K562 treated with DMSO at 1 percent for 4 hours (cell line): ENCODE measurements around the gene TSEN2. TPM values are rescaled to one million over a fixed set of nuclear protein-coding genes. Genes with fewer than 3 reads are reported as not detected.

Experiments used
- total RNA-seq: library from RNA; unstranded; fragments of 300-600 nt; gene quantifications from 2 replicates; pipeline ENCODE4 v1.2.3, GENCODE V29; 2022; ENCODE audit not compliant: insufficient read depth

Gene TSEN2
- 4.1 and 7.1 TPM in 2 replicates for total RNA-seq

GRCh38 chr3:12484198-12484982, at the start of gene TSEN2:
Gene TSEN2 (plus strand): TSS chr3:12484480. CDS start chr3:12489801, 5,321 bp downstream.

GRCh38 chr3:12545473-12545791, 61.2 kb downstream of the TSEN2 start, which contains the start of gene MKRN2OS:
Gene MKRN2OS (minus strand): TSS chr3:12545499. CDS start chr3:12545464, 35 bp downstream.

GRCh38 chr3:12556690-12557472, 72.6 kb downstream of the TSEN2 start, which contains the start of gene MKRN2:
Gene MKRN2 (plus strand): TSS chr3:12557087. CDS start chr3:12557151, 64 bp downstream.

Other genes starting within 250 kb of the TSEN2 start
- not detected in 2 replicates for gene PPARG, start 195.4 kb upstream of the TSEN2 start, total RNA-seq
- not detected in 2 replicates for gene MKRN2OS, start 61.0 kb downstream of the TSEN2 start, total RNA-seq
- gene MKRN2, start 72.6 kb downstream of the TSEN2 start, total RNA-seq = 30.1 and 33.7 TPM in 2 replicates
- 56.1 and 69.2 TPM in 2 replicates for gene RAF1, start 179.6 kb downstream of the TSEN2 start, total RNA-seq